Type B pancreatic cell (in vitro differentiated cells): Measurements from ENCODE around the gene SNTG2. TPM values are rescaled to one million over a fixed set of nuclear protein-coding genes. Genes with fewer than 3 reads are reported as not detected.

ENCODE experiments used
- DNase-seq: peaks from one replicate; pipeline ENCODE4 v3.0.0; 2021; ENCODE audit warnings: mixed read lengths; ENCODE audit not compliant: unreplicated experiment; ENCODE audit errors: extremely low spot score
- H3K27ac Mint-ChIP-seq: 2 replicates; pipeline ENCODE4 v1.8.0; 2021; ENCODE audit warnings: mild to moderate bottlenecking, mixed read lengths
- H3K27me3 Mint-ChIP-seq: 2 replicates; pipeline ENCODE4 v1.8.0; 2021; ENCODE audit warnings: mixed read lengths
- H3K36me3 Mint-ChIP-seq: 2 replicates; pipeline ENCODE4 v1.8.0; 2021; ENCODE audit warnings: mixed read lengths
- H3K4me1 Mint-ChIP-seq: one replicate; pipeline ENCODE4 v1.8.0; 2021; ENCODE audit warnings: mixed read lengths; ENCODE audit not compliant: unreplicated experiment
- H3K4me3 Mint-ChIP-seq: 2 replicates; pipeline ENCODE4 v1.8.0; 2021; ENCODE audit warnings: mild to moderate bottlenecking, mixed read lengths
- H3K9me3 Mint-ChIP-seq: 2 replicates; pipeline ENCODE4 v1.8.0; 2021; ENCODE audit warnings: mixed read lengths
- CTCF ChIP-seq: fragments of 200-600 bp; sonication (generic); conservative IDR thresholded peaks from 2 replicates; pipeline ENCODE4 v1.5.0; 2021; ENCODE audit warnings: antibody characterized with exemption, mild to moderate bottlenecking
- total RNA-seq: library from RNA; stranded (reverse); gene quantifications from 2 replicates; pipeline ENCODE4 v1.2.1, GENCODE V29; 2021; ENCODE audit warnings: low replicate concordance

SNTG2 gene
- total RNA-seq, 1 donor from 2014 or later, result 1.1 TPM

GRCh38 chr2:1306687-1307516 is 356.3 kb downstream of the SNTG2 start:
- Mint-ChIP-seq H3K27ac (no peak overlapping the region), H3K27me3 (peaks cover 5% of the 10 kb centered on the region), H3K9me3 (no peaks in the 10 kb centered on the region), H3K4me3 (no peak overlapping the region), H3K4me1 (no peaks in the 10 kb centered on the region), H3K36me3 (no peaks in the 10 kb centered on the region)
- DNase-seq, result no peak
- TF ChIP-seq CTCF, result no peak

- no peaks in the 10 kb centered on the region for H3K4me1 Mint-ChIP-seq
- DNase-seq, result no peak
- H3K36me3 Mint-ChIP-seq, result no peaks in the 10 kb centered on the region
- H3K27ac Mint-ChIP-seq, result no peak overlapping the region
- no peaks in the 10 kb centered on the region for H3K9me3 Mint-ChIP-seq
- no peak overlapping the region for H3K4me3 Mint-ChIP-seq
- no peak for TF ChIP-seq CTCF
- H3K27me3 Mint-ChIP-seq, result peaks cover 5% of the 10 kb centered on the region
Observed at GRCh38 chr2:1307670-1308069, 357.0 kb downstream of the SNTG2 start.

- H3K4me1 Mint-ChIP-seq, result no peaks in the 10 kb centered on the region
- no peaks in the 10 kb centered on the region for H3K9me3 Mint-ChIP-seq
- no peak for TF ChIP-seq CTCF
- H3K4me3 Mint-ChIP-seq, result no peak overlapping the region
- H3K27ac Mint-ChIP-seq, result no peak overlapping the region
- no peak for DNase-seq
- H3K27me3 Mint-ChIP-seq, result peaks cover 5% of the 10 kb centered on the region
- H3K36me3 Mint-ChIP-seq, result no peaks in the 10 kb centered on the region
Observed at GRCh38 chr2:1308678-1309077, 358.0 kb downstream of the SNTG2 start.

GRCh38 chr2:1309507-1309906 is 358.9 kb downstream of the SNTG2 start:
- no peak for TF ChIP-seq CTCF
- H3K4me3 Mint-ChIP-seq, result no peak overlapping the region
- peaks cover 5% of the 10 kb centered on the region for H3K27me3 Mint-ChIP-seq
- H3K9me3 Mint-ChIP-seq, result no peaks in the 10 kb centered on the region
- H3K4me1 Mint-ChIP-seq, result no peaks in the 10 kb centered on the region
- no peak for DNase-seq
- no peaks in the 10 kb centered on the region for H3K36me3 Mint-ChIP-seq
- H3K27ac Mint-ChIP-seq, result no peak overlapping the region

- DNase-seq, result no peak
- peaks cover 5% of the 10 kb centered on the region for H3K27me3 Mint-ChIP-seq
- H3K36me3 Mint-ChIP-seq, result no peaks in the 10 kb centered on the region
- no peak for TF ChIP-seq CTCF
- no peaks in the 10 kb centered on the region for H3K4me1 Mint-ChIP-seq
- H3K4me3 Mint-ChIP-seq, result no peak overlapping the region
- H3K9me3 Mint-ChIP-seq, result no peaks in the 10 kb centered on the region
- no peak overlapping the region for H3K27ac Mint-ChIP-seq
Observed at GRCh38 chr2:1310202-1310601, 359.6 kb downstream of the SNTG2 start.
